DMS153 treated with DMSO at 0.1 percent for 48 hours (cell line): ENCODE measurements around the gene CALN1.

ENCODE experiments used
- DNase-seq: peaks from one replicate; lab custom pipeline; 2025; ENCODE audit not compliant: unreplicated experiment; lab: John Stamatoyannopoulos, UW

Gene CALN1

DNA sequence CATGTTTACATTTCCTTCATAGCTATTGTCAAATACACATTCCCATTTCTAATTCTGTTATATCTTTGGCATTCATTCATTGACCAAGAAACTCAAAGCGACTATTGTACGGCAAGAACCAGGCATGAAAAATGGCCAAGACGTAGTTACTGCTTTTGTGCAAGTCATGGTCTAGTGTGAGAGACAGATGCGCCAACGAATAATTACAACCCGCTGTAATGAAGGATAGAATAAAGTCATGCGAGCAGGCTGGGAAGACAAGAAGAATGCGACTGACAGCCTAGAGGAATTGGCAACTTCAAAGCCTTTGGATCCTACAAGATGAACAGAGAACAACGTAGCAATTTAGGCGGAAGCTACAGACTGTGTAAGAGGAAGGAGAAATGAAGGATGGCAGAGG, 221.2 kb downstream of the CALN1 start:
- DNase-seq = no peak

- DNase-seq = no peak
Observed at GRCh38 chr7:72190146-72190545, 222.0 kb downstream of the CALN1 start.

DNA sequence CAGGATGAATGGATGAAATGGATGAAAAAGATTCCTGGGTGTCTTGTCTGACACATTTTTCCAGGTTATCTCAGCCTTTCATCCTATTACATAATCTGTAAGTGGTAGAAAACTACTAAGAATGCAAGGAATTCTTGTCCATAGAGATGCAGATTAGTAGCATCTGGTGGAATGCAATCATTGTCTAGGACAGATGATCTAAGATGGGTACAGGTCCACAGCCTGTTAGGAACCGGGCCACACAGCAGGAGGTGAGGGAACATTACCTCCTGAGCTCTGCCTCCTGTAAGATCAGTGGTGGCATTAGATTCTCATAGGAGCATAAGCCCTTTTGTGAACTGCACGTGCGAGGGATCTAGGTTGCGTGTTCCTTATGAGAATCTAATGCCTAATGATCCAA, 225.0 kb downstream of the CALN1 start:
- no peak for DNase-seq

DNA sequence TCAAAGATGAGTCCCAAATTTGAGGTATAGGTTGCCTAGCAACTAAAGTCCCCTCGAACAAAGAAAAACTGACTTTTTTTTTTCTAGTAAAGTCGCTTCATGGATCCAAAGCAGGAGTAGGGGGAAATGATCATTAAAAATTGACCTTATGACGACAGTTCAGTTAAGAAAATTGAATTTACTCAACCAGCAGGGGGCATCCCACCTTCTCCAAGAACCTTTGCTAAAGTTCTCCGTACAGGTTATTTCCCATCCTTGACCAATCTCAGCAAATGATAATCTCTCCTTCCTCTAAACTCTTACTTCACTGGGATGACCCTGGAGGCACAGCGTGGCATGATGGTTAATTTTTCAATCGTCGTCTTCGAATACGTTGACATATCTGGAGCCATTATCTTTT, 228.3 kb downstream of the CALN1 start:
- no peak for DNase-seq

- no peak for DNase-seq
Observed at GRCh38 chr7:72182036-72182435, 230.1 kb downstream of the CALN1 start.

- no peak for DNase-seq
Observed at GRCh38 chr7:72176875-72177274, 235.3 kb downstream of the CALN1 start.

DNA sequence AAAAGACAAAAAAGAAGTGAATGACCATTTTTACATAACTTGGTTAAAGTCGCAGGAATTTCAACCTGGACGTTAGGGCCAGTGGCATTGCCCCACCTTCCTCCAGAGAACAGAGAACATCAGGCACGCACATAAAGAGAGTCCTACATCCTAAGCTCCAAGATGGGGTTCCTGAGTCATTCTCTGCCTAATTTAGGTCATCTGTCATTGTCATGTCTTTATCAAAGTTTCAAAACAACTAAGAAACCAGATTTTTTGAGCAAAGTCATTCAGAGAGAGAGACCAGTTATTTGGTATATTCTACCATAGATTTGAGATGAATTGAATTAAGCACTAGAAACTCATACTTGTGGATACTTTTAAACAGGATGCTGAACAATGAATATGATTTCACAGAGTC, 241.7 kb downstream of the CALN1 start:
- no peak for DNase-seq

- no peak for DNase-seq
Observed at GRCh38 chr7:72163271-72163670, 248.9 kb downstream of the CALN1 start.

GRCh38 chr7:72161534-72161933, 250.6 kb downstream of the CALN1 start:
- DNase-seq = no peak

DNA sequence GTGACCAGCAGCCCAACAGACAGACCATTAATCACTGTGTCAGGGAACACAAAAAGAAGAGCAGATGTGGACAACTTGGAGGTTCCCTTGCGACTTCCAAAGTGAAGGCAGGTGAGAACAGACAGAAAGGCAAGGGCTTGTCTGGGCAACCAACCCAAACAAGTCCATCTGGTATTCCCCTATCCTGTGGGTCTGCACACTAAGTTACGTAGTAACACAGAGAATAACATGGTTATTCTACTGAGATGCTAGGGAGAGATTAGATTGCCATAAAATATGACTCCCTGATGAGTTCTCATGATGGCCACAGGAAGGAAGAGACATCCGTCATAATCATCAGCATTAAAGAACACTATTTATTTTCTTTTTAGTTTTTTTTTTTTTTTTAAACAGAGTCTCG, 252.2 kb downstream of the CALN1 start:
- no peak for DNase-seq

- DNase-seq = no peak
Observed at GRCh38 chr7:72156671-72157070, 255.5 kb downstream of the CALN1 start.

GRCh38 chr7:72153132-72153512, 259.0 kb downstream of the CALN1 start:
- DNase-seq = no peak

DNA sequence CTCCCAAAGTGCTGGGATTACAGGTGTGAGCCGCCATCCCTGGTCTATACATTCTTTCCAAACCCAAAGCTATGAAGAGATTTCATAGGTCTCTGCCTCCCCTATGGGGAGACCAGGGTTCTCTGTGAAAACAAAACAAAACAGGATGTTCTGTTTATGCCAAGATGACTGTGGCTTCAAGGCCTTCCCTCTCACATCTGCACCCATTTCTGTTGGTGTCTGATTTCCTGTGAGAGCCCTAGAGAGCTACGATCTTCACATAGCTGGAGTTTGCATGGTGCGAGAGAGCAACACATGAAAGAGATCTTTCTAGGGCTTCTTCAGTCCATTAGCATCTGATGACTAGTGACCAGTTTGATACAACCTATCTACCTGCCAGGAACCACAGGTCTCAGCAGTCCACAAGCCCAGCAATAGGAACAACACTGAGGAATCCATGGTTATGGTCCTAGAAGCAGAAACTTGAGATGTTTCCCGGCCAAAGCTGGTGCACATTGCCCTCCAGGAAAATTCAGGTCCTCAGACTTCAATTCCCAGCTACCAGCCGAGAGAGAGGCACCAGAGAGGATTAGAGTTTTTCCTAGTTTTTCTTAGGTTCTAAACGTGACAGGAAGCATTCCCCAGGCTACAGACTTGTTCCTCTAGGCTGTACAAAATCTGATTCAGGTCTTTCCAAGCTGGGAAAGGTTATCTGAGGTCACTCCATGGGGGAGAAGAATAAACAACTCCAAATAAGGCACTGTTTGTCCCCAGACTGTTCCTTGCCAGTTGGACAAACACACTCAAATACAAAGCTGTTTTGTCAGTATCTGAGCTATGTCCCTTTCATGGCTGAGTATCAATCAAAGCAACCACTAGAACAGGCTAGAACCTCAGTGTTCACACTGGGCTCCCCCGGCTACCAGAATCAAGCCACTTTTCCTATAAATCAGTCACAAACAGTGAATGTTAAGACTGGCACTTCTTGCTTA, 259.7 kb downstream of the CALN1 start:
- DNase-seq = no peak

- no peak for DNase-seq
Observed at GRCh38 chr7:72140566-72140965, 271.6 kb downstream of the CALN1 start.

GRCh38 chr7:72127136-72127535, 285.0 kb downstream of the CALN1 start:
- no peak for DNase-seq

- no peak for DNase-seq
Observed at GRCh38 chr7:72123913-72124312, 288.2 kb downstream of the CALN1 start.

DNA sequence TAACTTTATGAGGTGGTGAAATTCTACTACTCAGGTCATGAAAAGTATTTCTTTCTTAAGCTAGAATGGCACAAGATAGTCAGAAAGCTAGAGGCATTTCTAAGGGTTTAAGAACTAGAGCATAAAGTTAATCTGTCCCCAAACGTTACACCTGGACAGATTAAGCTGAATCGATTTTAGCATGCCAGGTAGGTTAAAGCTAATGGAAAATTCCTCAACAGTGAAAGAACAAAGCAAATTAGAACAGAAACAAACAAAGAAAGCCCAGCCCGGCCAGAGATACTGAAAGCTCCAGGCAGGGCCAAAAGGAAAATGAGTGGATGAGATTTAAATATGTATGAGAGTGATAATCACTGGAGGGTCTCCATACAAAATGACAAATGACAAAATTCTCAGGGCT, 293.8 kb downstream of the CALN1 start:
- DNase-seq = no peak

- DNase-seq = no peak
Observed at GRCh38 chr7:72114129-72114528, 298.0 kb downstream of the CALN1 start.

DNA sequence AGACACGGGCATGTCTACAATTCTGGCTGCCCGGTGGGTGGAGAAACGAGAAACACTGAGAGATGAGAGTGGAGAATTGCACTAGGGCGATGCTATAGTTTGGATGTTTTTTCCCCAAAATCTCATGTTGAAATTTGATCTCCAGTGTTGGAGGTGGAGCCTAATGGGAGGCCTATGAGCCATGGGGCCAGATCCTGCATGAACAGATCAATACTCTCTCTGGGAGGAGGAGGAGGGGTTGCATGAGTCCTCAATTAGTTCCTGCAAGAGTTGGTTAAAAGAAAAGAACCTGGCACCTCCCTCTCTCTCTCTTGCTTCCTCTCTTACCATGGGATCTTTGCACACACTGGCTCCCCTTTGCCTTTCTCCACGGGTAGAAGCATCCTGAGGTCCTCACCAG, 299.1 kb downstream of the CALN1 start:
- DNase-seq = no peak

GRCh38 chr7:72112530-72112929, 299.6 kb downstream of the CALN1 start:
- no peak for DNase-seq

DNA sequence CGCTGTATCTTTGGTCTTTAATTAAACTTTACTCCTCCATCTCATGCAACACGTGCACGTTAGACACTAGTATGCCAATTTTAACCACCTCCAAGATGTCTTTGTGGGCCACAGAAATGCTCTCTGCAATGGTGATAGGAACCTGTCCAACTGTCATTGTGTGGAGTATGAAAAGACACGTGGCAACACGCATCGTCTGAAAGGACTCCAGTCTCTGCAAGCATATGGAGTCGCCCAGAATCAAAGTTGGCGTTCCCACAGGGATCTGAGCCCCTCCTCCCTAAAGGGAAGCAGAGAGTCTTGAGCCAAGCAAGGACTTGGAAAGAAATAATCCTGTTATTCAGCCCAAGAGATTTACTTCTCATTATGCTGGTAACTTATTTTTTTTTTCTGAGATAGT, 301.1 kb downstream of the CALN1 start:
- DNase-seq = no peak

DNA sequence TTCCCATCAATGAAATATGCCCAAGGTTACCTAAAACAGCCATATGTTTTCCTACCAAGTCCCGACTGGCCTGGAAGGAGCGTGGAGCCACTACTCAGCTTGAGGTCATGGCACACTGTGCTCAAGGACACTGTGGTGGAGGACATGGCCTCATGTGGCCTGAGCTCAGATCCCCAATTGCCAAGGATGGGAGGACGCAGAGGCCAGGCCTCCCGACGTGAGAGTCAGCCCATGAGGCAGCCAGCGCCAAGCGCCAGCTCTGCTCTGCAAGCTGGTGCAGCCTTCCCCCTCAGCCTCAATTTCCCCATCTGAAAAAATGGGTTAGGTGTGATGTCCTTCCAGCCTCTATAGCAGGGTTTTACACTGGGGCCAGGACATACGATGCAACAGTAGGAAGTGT, 302.6 kb downstream of the CALN1 start:
- DNase-seq = no peak

DNA sequence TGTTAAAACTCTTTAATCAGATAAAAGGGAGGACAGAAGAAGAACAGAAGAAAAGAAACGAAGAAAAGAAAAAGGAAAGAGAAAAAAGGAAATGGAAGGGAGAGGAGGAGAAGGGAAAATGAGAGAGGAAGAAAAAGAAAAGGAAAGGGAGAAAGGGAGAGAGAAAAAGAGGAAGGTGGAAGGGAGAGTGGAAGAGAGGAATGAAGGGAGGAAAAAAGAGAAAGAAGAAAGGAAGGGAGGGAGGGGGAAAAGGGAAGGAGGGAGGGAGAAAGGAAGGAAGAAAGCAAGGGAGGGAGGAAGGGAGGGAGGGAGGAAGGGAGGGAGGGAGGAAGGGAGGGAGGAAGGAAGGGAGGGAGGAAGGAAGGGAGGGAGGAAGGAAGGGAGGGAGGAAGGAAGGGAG, 305.7 kb downstream of the CALN1 start:
- DNase-seq = no peak
